NCI-H524 treated with DMSO at 0.1 percent for 48 hours (cell line): Measurements from ENCODE around the gene FRMD8.

Source experiments
- DNase-seq: peaks from one replicate; lab custom pipeline; 2025; lab: John Stamatoyannopoulos, UW

The FRMD8 gene

GRCh38 chr11:65425105-65425970 lies 38.9 kb downstream of the FRMD8 start:
- DNase-seq: no peak

- no peak for DNase-seq
Observed at GRCh38 chr11:65425971-65426838, 39.8 kb downstream of the FRMD8 start.

- DNase-seq: no peak
Observed at GRCh38 chr11:65426839-65427690, 40.6 kb downstream of the FRMD8 start.

GRCh38 chr11:65427691-65428577 lies 41.5 kb downstream of the FRMD8 start:
- no peak for DNase-seq

- DNase-seq: no peak
Observed at GRCh38 chr11:65428578-65429067, 42.2 kb downstream of the FRMD8 start.

- no peak for DNase-seq
Observed at GRCh38 chr11:65429068-65429681, 42.7 kb downstream of the FRMD8 start.

GRCh38 chr11:65429724-65430405 lies 43.4 kb downstream of the FRMD8 start:
- no peak for DNase-seq

GRCh38 chr11:65430406-65431217 lies 44.2 kb downstream of the FRMD8 start:
- DNase-seq: no peak

GRCh38 chr11:65431451-65432099 lies 45.1 kb downstream of the FRMD8 start:
- DNase-seq: no peak

GRCh38 chr11:65432100-65432650 lies 45.7 kb downstream of the FRMD8 start:
- no peak for DNase-seq

- DNase-seq: no peak
Observed at GRCh38 chr11:65432686-65433582, 46.5 kb downstream of the FRMD8 start.

GRCh38 chr11:65433657-65434056 lies 47.2 kb downstream of the FRMD8 start:
- no peak for DNase-seq

- DNase-seq: no peak
Observed at GRCh38 chr11:65434057-65434666, 47.7 kb downstream of the FRMD8 start.

- no peak for DNase-seq
Observed at GRCh38 chr11:65434667-65435410, 48.4 kb downstream of the FRMD8 start.

GRCh38 chr11:65435411-65435931 lies 49.0 kb downstream of the FRMD8 start:
- DNase-seq: no peak

GRCh38 chr11:65435981-65436411 lies 49.6 kb downstream of the FRMD8 start:
- DNase-seq: no peak
